Measurements from ENCODE around the gene MYO1D.

GRCh38 chr17:32854207-32854606 lies 22.7 kb downstream of the MYO1D start:
- TF ChIP-seq CTCF (conservative IDR thresholded peaks at IDR 0.05; ENCODE audit: low read length) (no peak), EZH2phosphoT487 (IDR thresholded peaks at IDR 0.05; ENCODE audit: borderline replicate concordance, low read depth, low read length) (no peak)
